ENCODE measurements around the gene JMJD7. TPM values are rescaled to one million over a fixed set of nuclear protein-coding genes. Genes with fewer than 3 reads are reported as not detected.

Gene JMJD7
- 3.1 and 4.5 TPM in 2 replicates for total RNA-seq

DNA sequence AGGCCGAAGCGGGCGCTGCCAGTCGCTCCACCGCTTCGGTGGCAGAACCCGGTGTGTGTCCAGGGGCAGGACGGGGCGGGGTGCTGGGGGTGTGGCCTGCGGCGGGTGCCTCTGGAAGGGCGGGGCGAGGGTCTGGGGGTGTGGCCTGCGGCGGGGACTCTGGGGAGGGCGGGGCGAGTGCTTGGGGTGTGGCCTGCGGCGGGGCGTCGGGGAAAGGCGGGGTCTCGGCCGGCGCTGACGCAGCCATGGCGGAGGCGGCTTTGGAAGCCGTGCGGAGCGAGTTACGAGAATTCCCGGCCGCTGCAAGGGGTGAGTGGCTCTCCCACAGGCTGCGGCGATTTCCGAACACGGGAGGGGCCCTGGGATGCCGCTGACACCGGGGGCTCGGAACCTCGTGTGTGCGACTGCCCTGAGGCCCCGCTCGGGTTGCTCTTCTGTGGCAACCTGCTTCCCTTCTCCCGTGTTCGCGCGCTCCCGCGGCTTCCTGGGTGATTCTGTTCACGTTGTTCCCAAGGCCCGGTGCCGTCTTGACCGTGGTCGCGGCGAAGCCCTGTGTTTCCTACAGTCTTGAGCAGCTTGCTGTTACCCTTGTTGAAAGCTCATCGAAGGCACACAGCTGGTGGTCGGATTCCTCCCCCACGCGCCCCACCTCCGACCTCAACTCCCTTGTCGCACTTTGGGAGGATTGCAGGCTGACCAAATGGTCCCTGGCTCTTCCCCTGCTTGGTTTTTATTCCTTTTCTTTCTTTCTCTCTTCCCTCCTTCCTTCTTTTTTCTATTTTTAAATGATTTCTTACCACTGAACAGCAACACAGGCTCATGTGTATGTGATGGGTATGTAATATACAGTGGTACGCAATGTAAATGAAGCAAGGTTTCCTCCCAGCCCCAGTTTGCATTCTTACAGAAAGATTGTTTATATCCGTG, at the start of gene JMJD7:
Gene JMJD7, plus strand, starts transcription at position 213 of the 927 bp plus-strand sequence. Its CDS starts 33 bp downstream, at position 246.

DNA sequence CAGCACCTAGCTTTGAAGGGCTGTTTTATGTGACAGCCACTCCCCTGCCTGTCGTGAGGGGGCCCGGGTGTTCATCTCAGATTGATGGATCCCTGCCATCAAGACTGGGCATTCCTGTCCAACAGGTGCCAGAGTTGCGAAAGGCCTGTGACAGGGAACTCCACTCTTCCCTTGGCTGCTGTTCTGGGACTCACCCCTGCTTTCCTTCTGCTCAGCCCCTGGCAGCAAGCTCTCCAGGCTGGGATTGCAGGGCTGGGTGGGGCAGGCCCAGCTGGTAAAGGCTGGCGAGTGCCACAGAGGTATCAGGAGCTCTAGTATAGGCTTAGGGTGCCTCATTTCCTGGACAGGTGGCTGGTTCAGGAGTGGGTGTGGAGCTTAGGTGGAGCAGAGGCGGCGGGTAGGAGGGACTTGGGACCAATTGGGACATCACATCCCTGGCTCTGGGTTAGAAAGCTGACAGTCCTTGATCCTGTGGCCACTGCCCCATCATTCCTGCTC, 10.6 kb downstream of the JMJD7 start, which contains the start of gene PLA2G4B:
Gene PLA2G4B, plus strand, starts transcription at position 448 of the 498 bp plus-strand sequence. CDS start 67 bp downstream, outside the sequence.

Small RNA genes lying within 50 kb of the gene (small RNA-seq; reads per million reads assigned to genes)
- gene JMJD7-PLA2G4B (not detected), gene MIR4310 (not detected), gene RNA5SP393 (not detected)

Other genes starting within 250 kb of the JMJD7 start
- 32.5 and 36.5 TPM in 2 replicates for gene MGA, start 167.7 kb upstream of the JMJD7 start, total RNA-seq
- 40.0 and 44.9 TPM in 2 replicates for gene MAPKBP1, start 53.6 kb upstream of the JMJD7 start, total RNA-seq
- 0.36 and 0.81 TPM in 2 replicates for gene PLA2G4B, start 10.8 kb downstream of the JMJD7 start, total RNA-seq
- gene SPTBN5, start 66.0 kb downstream of the JMJD7 start, total RNA-seq: 0.73 and 0.97 TPM in 2 replicates
- gene EHD4, start 144.5 kb downstream of the JMJD7 start, total RNA-seq: 37.8 and 38.0 TPM in 2 replicates
- not detected in 2 replicates for gene PLA2G4E, start 192.9 kb downstream of the JMJD7 start, total RNA-seq